Neural progenitor cell (in vitro differentiated cells): Measurements from ENCODE around the gene PGBD5. TPM values are rescaled to one million over a fixed set of nuclear protein-coding genes. Genes with fewer than 3 reads are reported as not detected.

Experiments
- DNase-seq: peaks from one replicate; pipeline ENCODE4 v3.0.0-alpha.2; 2016; ENCODE audit warnings: low spot score
- H2AFZ ChIP-seq: fragments of 200-600 bp; sonication (generic); replicated peaks from 2 replicates; pipeline ENCODE4 v1.6.1; 2016; ENCODE audit warnings: antibody characterized with exemption
- H3F3A ChIP-seq: fragments of 200-600 bp; sonication (generic); 2 replicates; pipeline ENCODE4 v1.6.1; 2016; ENCODE audit warnings: antibody characterized with exemption, low read depth
- H3K27ac ChIP-seq: fragments of 200-600 bp; sonication (generic); 2 replicates; pipeline ENCODE4 v1.5.1; 2016; ENCODE audit warnings: mild to moderate bottlenecking
- H3K27me3 ChIP-seq: fragments of 200-600 bp; sonication (generic); 2 replicates; pipeline ENCODE4 v1.6.1; 2016; ENCODE audit warnings: mild to moderate bottlenecking, moderate library complexity
- H3K36me3 ChIP-seq: fragments of 200-600 bp; sonication (generic); 2 replicates; pipeline ENCODE4 v1.5.1; 2016
- H3K4me1 ChIP-seq: fragments of 200-600 bp; sonication (generic); 2 replicates; pipeline ENCODE4 v1.6.1; 2016; ENCODE audit warnings: mixed run types
- H3K4me2 ChIP-seq: fragments of 200-600 bp; sonication (generic); 2 replicates; pipeline ENCODE4 v1.6.1; 2016
- H3K4me3 ChIP-seq: fragments of 200-600 bp; sonication (generic); 2 replicates; pipeline ENCODE4 v1.5.1; 2016
- H3K79me2 ChIP-seq: fragments of 200-600 bp; sonication (generic); 2 replicates; pipeline ENCODE4 v1.6.1; 2016; ENCODE audit warnings: low read depth
- H3K9ac ChIP-seq: fragments of 200-600 bp; sonication (generic); 2 replicates; pipeline ENCODE4 v1.6.1; 2016
- H3K9me3 ChIP-seq: fragments of 200-600 bp; sonication (generic); 2 replicates; pipeline ENCODE4 v1.5.1; 2016; ENCODE audit warnings: low read depth
- H4K20me1 ChIP-seq: fragments of 200-600 bp; sonication (generic); 2 replicates; pipeline ENCODE4 v1.6.1; 2016; ENCODE audit warnings: low read depth
- H3K27ac Mint-ChIP-seq: 3 replicates; pipeline ENCODE4 v1.8.0; 2021; ENCODE audit warnings: mixed read lengths
- H3K27me3 Mint-ChIP-seq: 2 replicates; pipeline ENCODE4 v1.8.0; 2022; ENCODE audit warnings: low read depth, mild to moderate bottlenecking, inconsistent platforms, moderate library complexity, mixed read lengths; ENCODE audit not compliant: insufficient read depth
- H3K36me3 Mint-ChIP-seq: 3 replicates; pipeline ENCODE4 v1.8.0; 2021; ENCODE audit warnings: mixed read lengths
- H3K4me1 Mint-ChIP-seq: 3 replicates; pipeline ENCODE4 v1.8.0; 2021; ENCODE audit warnings: mixed read lengths
- H3K4me3 Mint-ChIP-seq: 3 replicates; pipeline ENCODE4 v1.8.0; 2021; ENCODE audit warnings: mild to moderate bottlenecking, moderate library complexity, mixed read lengths
- H3K9me3 Mint-ChIP-seq: 3 replicates; pipeline ENCODE4 v1.8.0; 2020; ENCODE audit warnings: mixed read lengths
- CTCF ChIP-seq: fragments of 200-600 bp; sonication (generic); IDR thresholded peaks from 2 replicates; pipeline ENCODE4 v1.5.1; 2017; ENCODE audit warnings: antibody characterized with exemption, mild to moderate bottlenecking
- EZH2 ChIP-seq: fragments of 200-600 bp; sonication (generic); IDR thresholded peaks from 2 replicates; pipeline ENCODE4 v1.6.1; 2017; ENCODE audit warnings: antibody characterized with exemption, mild to moderate bottlenecking, moderate library complexity
- EZH2phosphoT487 ChIP-seq: fragments of 200-600 bp; sonication (generic); IDR thresholded peaks from 2 replicates; pipeline ENCODE4 v1.6.1; 2017; ENCODE audit warnings: antibody characterized with exemption
- total RNA-seq: library from RNA; depleted of rRNA; stranded (reverse); fragments of >200 nt; gene quantifications from 2 replicates; pipeline ENCODE4 v1.2.3, GENCODE V29; 2015; ENCODE audit warnings: low replicate concordance

PGBD5 gene
- total RNA-seq, 1 donor from 2014 or later, result 1.2 TPM

- peak overlapping the region; percentile 72 for H3K4me2 ChIP-seq
- peaks cover 23% of the 10 kb centered on the region for H3K4me1 ChIP-seq
- no peaks in the 10 kb centered on the region for H3K36me3 ChIP-seq
- H2AFZ ChIP-seq, result peak overlapping the region; percentile 46
- peak overlapping the region; percentile 30 for H3K4me3 ChIP-seq
- peak overlapping the region; percentile 86 for H3K27ac Mint-ChIP-seq
- H4K20me1 ChIP-seq, result no peaks in the 10 kb centered on the region
- H3K36me3 Mint-ChIP-seq, result no peaks in the 10 kb centered on the region
- peaks cover 4% of the 10 kb centered on the region for H3K27me3 Mint-ChIP-seq
- H3K9me3 ChIP-seq, result no peaks in the 10 kb centered on the region
- peaks cover 35% of the 10 kb centered on the region for H3K4me1 Mint-ChIP-seq
- H3K27ac ChIP-seq, result no peak overlapping the region
- peaks cover 3% of the 10 kb centered on the region for H3F3A ChIP-seq
- H3K79me2 ChIP-seq, result no peaks in the 10 kb centered on the region
- TF ChIP-seq CTCF (no peak), EZH2phosphoT487 (no peak), EZH2 (no peak)
- H3K4me3 Mint-ChIP-seq, result no peak overlapping the region
- peak; percentile 36 for DNase-seq
- H3K9ac ChIP-seq, result no peak overlapping the region
- H3K27me3 ChIP-seq, result peaks cover 11% of the 10 kb centered on the region
- no peaks in the 10 kb centered on the region for H3K9me3 Mint-ChIP-seq
Observed at GRCh38 chr1:230291731-230292620, 134.2 kb downstream of the PGBD5 start.

GRCh38 chr1:230289350-230289644, 136.8 kb downstream of the PGBD5 start:
- H3K36me3 Mint-ChIP-seq, result peaks cover 8% of the 10 kb centered on the region

GRCh38 chr1:230288641-230289349, 137.3 kb downstream of the PGBD5 start:
- Histone ChIP-seq H3K4me2 (no peak overlapping the region), H3K27me3 (peaks cover 11% of the 10 kb centered on the region), H3K9me3 (no peaks in the 10 kb centered on the region), H3K9ac (no peak overlapping the region), H4K20me1 (no peaks in the 10 kb centered on the region), H3K27ac (no peak overlapping the region), H3K4me3 (no peak overlapping the region), H3K4me1 (peaks cover 23% of the 10 kb centered on the region), H3F3A (peaks cover 3% of the 10 kb centered on the region), H2AFZ (no peak overlapping the region), H3K36me3 (no peaks in the 10 kb centered on the region), H3K79me2 (no peaks in the 10 kb centered on the region)
- Mint-ChIP-seq H3K9me3 (peaks cover under 1% of the 10 kb centered on the region), H3K27me3 (peaks cover 4% of the 10 kb centered on the region), H3K36me3 (peaks cover 8% of the 10 kb centered on the region), H3K4me3 (no peak overlapping the region), H3K27ac (no peak overlapping the region), H3K4me1 (peaks cover 38% of the 10 kb centered on the region)
- TF ChIP-seq CTCF, result no peak
- no peak for TF ChIP-seq EZH2phosphoT487
- no peak for TF ChIP-seq EZH2
- no peak for DNase-seq

More at GRCh38 chr1:230289350-230289644, 136.8 kb downstream of the PGBD5 start:
- H3K9me3 Mint-ChIP-seq, result no peaks in the 10 kb centered on the region
- H3K4me2 ChIP-seq, result no peak overlapping the region
- H4K20me1 ChIP-seq, result no peaks in the 10 kb centered on the region
- H3K79me2 ChIP-seq, result no peaks in the 10 kb centered on the region
- no peak overlapping the region for H3K27ac Mint-ChIP-seq
- peaks cover 23% of the 10 kb centered on the region for H3K4me1 ChIP-seq
- H3K4me3 Mint-ChIP-seq, result no peak overlapping the region
- no peak overlapping the region for H2AFZ ChIP-seq
- H3K9ac ChIP-seq, result no peak overlapping the region
- H3K4me3 ChIP-seq, result no peak overlapping the region
- H3K9me3 ChIP-seq, result no peaks in the 10 kb centered on the region
- H3K36me3 ChIP-seq, result no peaks in the 10 kb centered on the region
- TF ChIP-seq EZH2 (no peak), EZH2phosphoT487 (no peak), CTCF (no peak)
- peaks cover 41% of the 10 kb centered on the region for H3K4me1 Mint-ChIP-seq
- peaks cover 4% of the 10 kb centered on the region for H3K27me3 Mint-ChIP-seq
- peaks cover 11% of the 10 kb centered on the region for H3K27me3 ChIP-seq
- H3K27ac ChIP-seq, result no peak overlapping the region
- DNase-seq, result no peak
- peaks cover 3% of the 10 kb centered on the region for H3F3A ChIP-seq
